GM18951 (cell line): Measurements from ENCODE around the gene TMOD1.

Experiments used
- POLR2A ChIP-seq: IDR thresholded peaks from 4 replicates; pipeline ENCODE4 v1.6.1; 2011; ENCODE audit warnings: mild to moderate bottlenecking; ENCODE audit not compliant: insufficient read length, insufficient read depth; ENCODE audit errors: extremely low read depth
- in situ Hi-C: fragments of 300-500 bp; cut with MboI; formaldehyde crosslinking; loops from one replicate; pipeline ENCODE4 v1.12.0; 2022; ENCODE audit warnings: low sequenced_read_pairs, mixed read lengths, inconsistent platforms; ENCODE audit not compliant: unreplicated experiment

TMOD1 gene

GRCh38 chr9:97598461-97599288, 97.2 kb downstream of the TMOD1 start:
- in situ Hi-C loops, result no loop called here

GRCh38 chr9:97599314-97599846, 97.9 kb downstream of the TMOD1 start:
- no peak for TF ChIP-seq POLR2A
- in situ Hi-C loops, result no loop called here

More at GRCh38 chr9:97598461-97599288, 97.2 kb downstream of the TMOD1 start:
- no peak for TF ChIP-seq POLR2A

GRCh38 chr9:97600531-97601227, 99.2 kb downstream of the TMOD1 start:
- no peak for TF ChIP-seq POLR2A
- in situ Hi-C loops, result loop anchor here (10.0 to 25.0 kb wide), 2 partner anchors 196 to 738 kb away; partner anchors contain the start of gene ZNF782

- in situ Hi-C loops, result loop anchor here (10.0 to 25.0 kb wide), 2 partner anchors 197 to 739 kb away; partner anchors contain the start of gene ZNF782
These were observed 99.9 kb downstream of the TMOD1 start for GRCh38 chr9:97601228-97601898.

GRCh38 chr9:97602430-97602829, 101.0 kb downstream of the TMOD1 start:
- no peak for TF ChIP-seq POLR2A
- in situ Hi-C loops, result loop anchor here (10.0 to 25.0 kb wide), 2 partner anchors 198 to 740 kb away; partner anchors contain the start of gene ZNF782

More at GRCh38 chr9:97601228-97601898, 99.9 kb downstream of the TMOD1 start:
- TF ChIP-seq POLR2A, result no peak

- TF ChIP-seq POLR2A, result no peak
- in situ Hi-C loops, result loop anchor here (10.0 to 25.0 kb wide), 2 partner anchors 200 to 743 kb away; partner anchors contain the start of gene ZNF782
These were observed 103.6 kb downstream of the TMOD1 start for GRCh38 chr9:97604901-97605645.

GRCh38 chr9:97615439-97616072, 114.1 kb downstream of the TMOD1 start:
- in situ Hi-C loops, result loop anchor here (10.0 to 25.0 kb wide), 2 partner anchors 151 to 753 kb away; partner anchors contain the start of gene ZNF782
- TF ChIP-seq POLR2A, result no peak

- in situ Hi-C loops, result loop anchor here (10.0 to 25.0 kb wide), 2 partner anchors 153 to 756 kb away; partner anchors contain the start of gene ZNF782
- TF ChIP-seq POLR2A, result no peak
These were observed 116.5 kb downstream of the TMOD1 start for GRCh38 chr9:97617939-97618416.

- in situ Hi-C loops, result loop anchor here (25.0 kb wide), 1 partner anchor 758 kb away; the partner anchor contains the start of gene ZNF782
These were observed 118.6 kb downstream of the TMOD1 start for GRCh38 chr9:97620063-97620462.

GRCh38 chr9:97622483-97622882, 121.0 kb downstream of the TMOD1 start:
- in situ Hi-C loops, result loop anchor here (25.0 kb wide), 1 partner anchor 760 kb away; the partner anchor contains the start of gene ZNF782

- in situ Hi-C loops, result loop anchor here (25.0 kb wide), 1 partner anchor 762 kb away; the partner anchor contains the start of gene ZNF782
- no peak for TF ChIP-seq POLR2A
These were observed 122.5 kb downstream of the TMOD1 start for GRCh38 chr9:97623946-97624345.
